Adrenal gland (tissue), 5 donors: ENCODE measurements around the gene ARHGAP31.

Experiments
- POLR2A ChIP-seq, 2 donors: fragments of 450-650 bp; IDR thresholded peaks; one replicate each; pipeline ENCODE4 v1.6.1; 2017; ENCODE audit warnings: antibody characterized with exemption in 2 of 2, mild to moderate bottlenecking in 2 of 2, moderate library complexity in 1 of 2
- TF ChIP-seq, protein P1 (sequence below), 6 experiments: fragments of 450-650 bp in 4 of 6; fragments of 200-600 bp in 2 of 6; sonication (generic) in 1 of 6; IDR thresholded peaks; 1 replicate in 5 of 6; 2 replicates in 1 of 6; pipeline versions ENCODE4 v1.5.1 to v1.8.0; 2016 to 2021; ENCODE audit warnings: antibody characterized with exemption in 6 of 6, mild to moderate bottlenecking in 2 of 6, moderate library complexity in 1 of 6
- donor health status: DM: no; HTN: no; CAD: no.

GRCh38 chr3:119347036-119347435, 52.9 kb downstream of the ARHGAP31 start:
- no peak for TF ChIP-seq POLR2A (IDR thresholded peaks at IDR 0.05)
- TF ChIP-seq, protein P1, sequence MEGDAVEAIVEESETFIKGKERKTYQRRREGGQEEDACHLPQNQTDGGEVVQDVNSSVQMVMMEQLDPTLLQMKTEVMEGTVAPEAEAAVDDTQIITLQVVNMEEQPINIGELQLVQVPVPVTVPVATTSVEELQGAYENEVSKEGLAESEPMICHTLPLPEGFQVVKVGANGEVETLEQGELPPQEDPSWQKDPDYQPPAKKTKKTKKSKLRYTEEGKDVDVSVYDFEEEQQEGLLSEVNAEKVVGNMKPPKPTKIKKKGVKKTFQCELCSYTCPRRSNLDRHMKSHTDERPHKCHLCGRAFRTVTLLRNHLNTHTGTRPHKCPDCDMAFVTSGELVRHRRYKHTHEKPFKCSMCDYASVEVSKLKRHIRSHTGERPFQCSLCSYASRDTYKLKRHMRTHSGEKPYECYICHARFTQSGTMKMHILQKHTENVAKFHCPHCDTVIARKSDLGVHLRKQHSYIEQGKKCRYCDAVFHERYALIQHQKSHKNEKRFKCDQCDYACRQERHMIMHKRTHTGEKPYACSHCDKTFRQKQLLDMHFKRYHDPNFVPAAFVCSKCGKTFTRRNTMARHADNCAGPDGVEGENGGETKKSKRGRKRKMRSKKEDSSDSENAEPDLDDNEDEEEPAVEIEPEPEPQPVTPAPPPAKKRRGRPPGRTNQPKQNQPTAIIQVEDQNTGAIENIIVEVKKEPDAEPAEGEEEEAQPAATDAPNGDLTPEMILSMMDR (IDR thresholded peaks at IDR 0.05), result no peak
